ENCODE data around the gene DTWD2. TPM values are rescaled to one million over a fixed set of nuclear protein-coding genes. Genes with fewer than 3 reads are reported as not detected.

DTWD2 gene, protein sequence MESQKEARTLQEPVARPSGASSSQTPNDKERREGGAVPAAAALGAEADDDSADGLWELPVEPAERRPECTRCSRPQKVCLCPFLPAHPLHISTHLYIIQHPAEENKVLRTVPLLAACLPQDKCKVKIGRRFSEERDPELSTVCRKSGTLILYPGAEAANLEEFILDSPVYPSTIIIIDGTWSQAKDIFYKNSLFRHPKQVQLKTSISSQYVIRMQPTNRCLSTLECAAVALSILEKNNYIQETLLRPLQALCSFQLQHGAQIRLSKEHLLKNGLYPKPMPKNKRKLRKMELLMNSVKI
- total RNA-seq: 1 to 10 TPM; 3.7 to 6.0 (median 4.1) TPM
- total RNA-seq (2013): 8.5 TPM

GRCh38 chr5:118987988-118988865 lies at the start of gene DTWD2:
DTWD2 (minus strand) TSS chr5:118988547; CDS start chr5:118988511, 36 bp downstream.
- ATAC-seq: peak; percentile 90 to 97 (median 91)
- peak; percentile 92 to 96 for DNase-seq
- H3K36me3 Mint-ChIP-seq: no peaks in the 10 kb centered on the region
- WGBS (ENCODE audit: insufficient coverage): under 1% methylated on average over 74 of the region's 74 CpGs
- Histone ChIP-seq H3K27ac (ENCODE audit: low read length) (peak within 1 kb of the TSS; percentile 70), H3K9me3 (ENCODE audit: control insufficient read depth, insufficient read depth, low read length) (no peaks in the 10 kb centered on the region), H3K4me1 (ENCODE audit: control insufficient read depth, insufficient read depth, low read length) (peaks cover 5% of the 10 kb centered on the region), H3K4me3 (ENCODE audit: low read length) (peak within 1 kb of the TSS; percentile 43), H3K27me3 (ENCODE audit: control insufficient read depth, insufficient read depth, low read length) (no peaks in the 10 kb centered on the region), H3K36me3 (ENCODE audit: control insufficient read depth, insufficient read depth, low read length) (no peaks in the 10 kb centered on the region)
- peak within 1 kb of the TSS; percentile 82 for H3K4me3 Mint-ChIP-seq
- H3K4me1 Mint-ChIP-seq: peaks cover 11 to 16% of the 10 kb centered on the region in 2 donors
- intact Hi-C loops (cut with micrococcal nuclease): loop anchor here (1.0 kb wide), 5 partner anchors 82 to 447 kb away; no protein-coding TSS in a partner anchor
- no peaks in the 10 kb centered on the region for H3K9me3 Mint-ChIP-seq
- peak within 1 kb of the TSS; percentile 48 to 82 for H3K27ac Mint-ChIP-seq
- peak; percentile 99 for TF ChIP-seq CTCF (IDR thresholded peaks at IDR 0.05)
- no peaks in the 10 kb centered on the region for H3K27me3 Mint-ChIP-seq (ENCODE audit: low read depth in 2 of 2)

DNA sequence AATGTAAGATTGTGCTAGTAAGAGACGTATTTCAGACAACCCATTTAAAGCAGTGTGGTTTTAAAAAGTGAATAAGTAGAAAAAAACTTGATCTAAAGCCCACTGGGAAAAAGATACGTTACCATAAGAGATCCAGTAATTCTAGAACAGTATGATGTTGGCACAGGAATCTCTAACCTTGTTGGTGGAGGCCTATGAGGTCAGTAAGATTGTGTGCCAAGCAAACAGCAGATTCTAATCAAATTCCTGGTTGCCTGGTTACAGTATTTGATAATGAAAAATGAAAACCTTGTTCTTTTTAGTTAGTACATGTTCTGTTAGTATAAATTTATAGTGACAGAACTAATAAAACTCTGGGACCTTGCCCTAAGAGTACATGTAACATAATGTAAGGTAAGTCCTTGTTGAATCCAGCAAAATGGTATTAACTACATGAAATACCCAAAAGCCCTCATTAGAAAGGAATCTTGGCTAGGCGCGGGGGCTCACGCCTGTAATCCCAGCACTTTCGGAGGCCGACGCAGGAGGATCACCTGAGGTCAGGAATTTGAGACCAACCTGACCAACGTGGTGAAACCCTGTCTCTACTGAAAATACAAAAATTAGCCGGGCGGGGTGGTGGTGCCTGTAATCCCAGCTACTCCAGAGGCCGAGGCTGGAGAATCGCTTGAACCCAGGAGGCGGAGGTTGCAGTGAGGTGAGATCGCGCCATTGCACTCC lies 49.3 kb upstream of the DTWD2 start:
- TF ChIP-seq CTCF (IDR thresholded peaks at IDR 0.05): no peak
- no peak for ATAC-seq
- Mint-ChIP-seq H3K27ac (no peak overlapping the region), H3K9me3 (no peaks in the 10 kb centered on the region), H3K4me3 (no peak overlapping the region), H3K36me3 (no peaks in the 10 kb centered on the region), H3K27me3 (ENCODE audit: low read depth in 2 of 2) (no peaks in the 10 kb centered on the region), H3K4me1 (no peaks in the 10 kb centered on the region)
- 97% methylated on average over 16 of the region's 16 CpGs for WGBS (ENCODE audit: insufficient coverage)
- Histone ChIP-seq H3K27me3 (ENCODE audit: control insufficient read depth, insufficient read depth, low read length) (no peaks in the 10 kb centered on the region), H3K36me3 (ENCODE audit: control insufficient read depth, insufficient read depth, low read length) (no peaks in the 10 kb centered on the region), H3K27ac (ENCODE audit: low read length) (no peak overlapping the region), H3K4me3 (ENCODE audit: low read length) (no peak overlapping the region), H3K9me3 (ENCODE audit: control insufficient read depth, insufficient read depth, low read length) (no peaks in the 10 kb centered on the region), H3K4me1 (ENCODE audit: control insufficient read depth, insufficient read depth, low read length) (no peaks in the 10 kb centered on the region)
- no peak for DNase-seq
- intact Hi-C loops (cut with micrococcal nuclease): no loop called here

DNA sequence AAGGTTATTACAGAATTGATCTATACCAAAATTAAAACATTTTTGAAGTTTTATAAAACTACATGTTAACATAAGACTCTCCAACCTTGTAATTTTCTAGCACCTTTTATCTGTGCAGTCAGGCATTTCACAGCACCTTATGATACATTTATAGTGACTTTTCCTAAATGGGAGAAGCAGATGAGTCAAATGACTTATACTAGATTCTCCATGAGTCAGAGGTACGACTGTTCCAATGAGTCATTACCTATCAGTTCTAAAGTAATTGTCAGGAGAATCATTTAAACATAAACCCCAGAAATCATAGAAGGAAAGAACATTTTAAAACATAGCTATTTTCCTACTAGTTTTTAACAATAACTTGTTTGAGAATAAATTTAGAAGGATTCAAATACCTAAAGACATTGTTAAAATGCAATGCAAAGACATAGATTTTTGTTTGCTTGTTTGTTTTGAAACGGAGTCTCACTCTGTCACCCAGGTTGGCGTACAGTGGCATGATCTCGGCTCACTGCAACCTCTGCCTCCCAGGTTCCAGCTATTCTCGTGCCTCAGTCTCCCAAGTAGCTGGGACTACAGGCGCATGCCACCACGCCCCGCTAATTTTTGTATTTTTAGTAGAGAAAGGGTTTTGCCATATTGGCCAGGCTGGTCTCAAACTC lies 47.9 kb upstream of the DTWD2 start:
- no peak overlapping the region for H3K27ac Mint-ChIP-seq
- H3K27me3 Mint-ChIP-seq (ENCODE audit: low read depth in 2 of 2): no peaks in the 10 kb centered on the region
- WGBS (ENCODE audit: insufficient coverage): 96% methylated on average over 7 of the region's 8 CpGs
- H3K27me3 ChIP-seq (ENCODE audit: control insufficient read depth, insufficient read depth, low read length): no peaks in the 10 kb centered on the region
- H3K9me3 ChIP-seq (ENCODE audit: control insufficient read depth, insufficient read depth, low read length): no peaks in the 10 kb centered on the region
- no peak overlapping the region for H3K4me3 Mint-ChIP-seq
- peaks cover 4% of the 10 kb centered on the region for H3K4me1 ChIP-seq (ENCODE audit: control insufficient read depth, insufficient read depth, low read length)
- no peaks in the 10 kb centered on the region for H3K36me3 Mint-ChIP-seq
- H3K36me3 ChIP-seq (ENCODE audit: control insufficient read depth, insufficient read depth, low read length): no peaks in the 10 kb centered on the region
- peaks cover 10% of the 10 kb centered on the region in 2 donors for H3K4me1 Mint-ChIP-seq
- H3K4me3 ChIP-seq (ENCODE audit: low read length): no peak overlapping the region
- intact Hi-C loops (cut with micrococcal nuclease): no loop called here
- no peak for ATAC-seq
- no peak for DNase-seq
- H3K9me3 Mint-ChIP-seq: no peaks in the 10 kb centered on the region
- H3K27ac ChIP-seq (ENCODE audit: low read length): no peak overlapping the region
- no peak for TF ChIP-seq CTCF (IDR thresholded peaks at IDR 0.05)

Measured in natural killer cell (primary cell).